Liver (tissue), 9 donors: ENCODE results near the gene TMEM183A. TPM values are rescaled to one million over a fixed set of nuclear protein-coding genes. Genes with fewer than 3 reads are reported as not detected.

Experiments
- DNase-seq: peaks from one replicate; pipeline ENCODE4 v3.0.0-alpha.2; 2017; ENCODE audit warnings: low spot score
- H3K27ac ChIP-seq, 2 donors: one replicate each; pipeline ENCODE4 v1.7.0; 2013; ENCODE audit warnings: inconsistent platforms in 2 of 2, low read length in 2 of 2, control low read depth in 1 of 2, low read depth in 1 of 2, mild to moderate bottlenecking in 1 of 2
- H3K27me3 ChIP-seq, 4 donors: one replicate each; pipeline versions ENCODE4 v1.6.1 to v1.7.0; 2013; ENCODE audit warnings: low read length in 3 of 4, inconsistent platforms in 1 of 4, mild to moderate bottlenecking in 1 of 4, moderate library complexity in 1 of 4; ENCODE audit not compliant: control insufficient read depth in 4 of 4, insufficient read depth in 4 of 4
- H3K36me3 ChIP-seq, 4 donors: one replicate each; pipeline versions ENCODE4 v1.6.1 to v1.7.0; 2013; ENCODE audit warnings: low read length in 3 of 4, mild to moderate bottlenecking in 3 of 4, low read depth in 1 of 4, moderate library complexity in 1 of 4; ENCODE audit not compliant: control insufficient read depth in 4 of 4, insufficient read depth in 3 of 4
- H3K4me1 ChIP-seq, 4 donors: one replicate each; pipeline versions ENCODE4 v1.6.1 to v1.7.0; 2013; ENCODE audit warnings: low read length in 3 of 4, mild to moderate bottlenecking in 3 of 4, moderate library complexity in 1 of 4; ENCODE audit not compliant: control insufficient read depth in 4 of 4, insufficient read depth in 4 of 4
- H3K4me3 ChIP-seq, 3 donors: one replicate each; pipeline versions ENCODE4 v1.6.1 to v1.7.0; 2013; ENCODE audit warnings: low read length in 3 of 3, control low read depth in 1 of 3, low read depth in 1 of 3, mild to moderate bottlenecking in 1 of 3
- H3K9ac ChIP-seq, 2 donors: one replicate each; pipeline ENCODE4 v1.7.0; 2013; ENCODE audit warnings: low read length in 2 of 2, mild to moderate bottlenecking in 2 of 2, moderate library complexity in 2 of 2, control low read depth in 1 of 2, low read depth in 1 of 2
- H3K9me3 ChIP-seq, 4 donors: one replicate each; pipeline versions ENCODE4 v1.6.1 to v1.7.0; 2013; ENCODE audit warnings: low read length in 3 of 4; ENCODE audit not compliant: control insufficient read depth in 4 of 4
- EGR1 ChIP-seq, 2 donors: IDR thresholded peaks; 2 replicates each; pipeline ENCODE4 v1.6.1; 2016 to 2018; ENCODE audit warnings: antibody characterized with exemption in 2 of 2, low read depth in 2 of 2
- FOXA1 ChIP-seq: IDR thresholded peaks from 2 replicates; pipeline ENCODE4 v1.6.1; 2016; ENCODE audit warnings: antibody characterized with exemption
- FOXA2 ChIP-seq: IDR thresholded peaks from 2 replicates; pipeline ENCODE4 v1.6.1; 2016; ENCODE audit warnings: antibody characterized with exemption
- GABPA ChIP-seq, 2 donors: IDR thresholded peaks in 1 of 2; conservative IDR thresholded peaks in 1 of 2; 2 replicates each; pipeline ENCODE4 v1.6.1; 2016; ENCODE audit warnings: antibody characterized with exemption in 2 of 2, mild to moderate bottlenecking in 1 of 2, moderate library complexity in 1 of 2
- HNF4A ChIP-seq, 2 donors: conservative IDR thresholded peaks; 2 replicates each; pipeline ENCODE4 v1.6.1; 2016; ENCODE audit warnings: antibody characterized with exemption in 2 of 2, mild to moderate bottlenecking in 2 of 2
- JUND ChIP-seq, 2 donors: IDR thresholded peaks; 2 replicates each; pipeline ENCODE4 v1.6.1; 2016; ENCODE audit warnings: antibody characterized with exemption in 2 of 2
- NR2F2 ChIP-seq: IDR thresholded peaks from 2 replicates; pipeline ENCODE4 v1.6.1; 2016; ENCODE audit warnings: antibody characterized with exemption
- RAD21 ChIP-seq, 2 donors: IDR thresholded peaks; 2 replicates each; pipeline ENCODE4 v1.6.1; 2016; ENCODE audit warnings: antibody characterized with exemption in 2 of 2, mild to moderate bottlenecking in 2 of 2
- SP1 ChIP-seq: IDR thresholded peaks from 2 replicates; pipeline ENCODE4 v1.6.1; 2018; ENCODE audit warnings: antibody characterized with exemption, mild to moderate bottlenecking
- TAF1 ChIP-seq: conservative IDR thresholded peaks from 2 replicates; pipeline ENCODE4 v1.6.1; 2016; ENCODE audit warnings: antibody characterized with exemption, mild to moderate bottlenecking
- YY1 ChIP-seq: IDR thresholded peaks from 2 replicates; pipeline ENCODE4 v1.6.1; 2016; ENCODE audit warnings: antibody characterized with exemption, mild to moderate bottlenecking
- WGBS: extraction: QIAGEN DNeasy Blood & Tissue Kit; methylation state at CpG from one replicate; pipeline ENCODE4 v1.1.7; 2013; 5-methylcytosine and 5-hydroxymethylcytosine counted together
- polyA plus RNA-seq, 2 donors: library from polyadenylated mRNA; stranded (reverse) in 1 of 2; unstranded in 1 of 2; fragments of 200-250 nt in 1 of 2; fragments of >200 nt in 1 of 2; fragmentation: Nextera tagmentation in 1 of 2; extraction: Ambion mirVana in 1 of 2; gene quantifications; one replicate each; pipeline versions ENCODE4 v1.2.1 to v1.2.3, GENCODE V29; 2013 to 2015
- total RNA-seq, 2 donors: library from RNA; depleted of rRNA; stranded (reverse); fragments of >200 nt; gene quantifications; one replicate each; pipeline ENCODE4 v1.2.3, GENCODE V29; 2014
- TF ChIP-seq, protein P1 (sequence below): IDR thresholded peaks from 2 replicates; pipeline ENCODE4 v1.6.1; 2016; ENCODE audit warnings: antibody characterized with exemption, mild to moderate bottlenecking
- TF ChIP-seq, protein P2 (sequence below): IDR thresholded peaks from 2 replicates; pipeline ENCODE4 v1.6.1; 2016; ENCODE audit warnings: antibody characterized with exemption
- TF ChIP-seq, protein P3 (sequence below): fragments of 150-350 bp; IDR thresholded peaks from 2 replicates; pipeline ENCODE4 v1.5.1; 2017; ENCODE audit warnings: improper control_type of control experiment, low read depth, low read length; ENCODE audit not compliant: missing input control
- TF ChIP-seq, protein P4 (sequence below): IDR thresholded peaks from 2 replicates; pipeline ENCODE4 v1.6.1; 2016; ENCODE audit warnings: antibody characterized with exemption
- donor health status: healthy.
- donor health status: healthy.
- donor health status: healthy.
- donor health status: healthy.
- donor health status: healthy.

TMEM183A gene
- total and polyA plus RNA-seq, 4 donors = 21.0 to 48.9 (median 35.5) TPM

DNA sequence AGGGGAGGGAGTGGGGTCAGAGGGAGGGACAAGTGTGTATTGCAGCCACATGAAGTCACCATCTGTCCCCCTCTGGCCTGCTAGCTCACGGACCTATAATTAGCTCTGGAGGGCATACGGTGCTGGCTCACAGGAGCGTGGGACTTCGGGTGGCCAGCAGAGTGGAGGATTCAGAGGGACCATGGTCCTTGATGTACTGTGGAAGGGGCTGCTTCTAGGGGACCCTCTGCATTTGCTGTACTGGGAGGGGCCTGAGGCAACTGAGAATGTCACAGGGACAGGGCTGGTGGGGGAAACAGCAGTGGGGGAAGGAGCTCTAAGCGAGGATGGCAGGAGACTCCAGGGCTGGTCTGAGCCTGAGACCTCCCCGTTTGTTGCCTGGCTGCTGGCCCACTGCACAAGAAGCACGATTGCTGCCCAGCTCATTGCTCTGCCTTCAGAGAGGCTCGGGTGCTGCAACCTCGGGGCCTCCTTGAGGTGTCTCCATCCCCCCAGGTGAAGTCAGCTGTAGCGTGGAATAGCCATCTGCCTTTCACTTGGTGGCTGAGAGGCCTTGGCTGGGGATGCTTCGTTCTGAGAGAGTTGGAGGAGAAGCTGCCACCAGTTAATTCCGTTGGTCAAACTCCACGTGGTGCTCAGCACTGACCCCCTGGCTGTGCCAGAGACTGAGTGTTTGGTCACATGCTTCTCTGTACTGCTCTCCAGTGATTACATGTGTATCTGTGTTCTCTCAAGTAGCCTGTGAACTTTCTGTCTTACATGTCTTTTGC is 21.8 kb downstream of the TMEM183A start (continued):
- TF ChIP-seq, protein P1, sequence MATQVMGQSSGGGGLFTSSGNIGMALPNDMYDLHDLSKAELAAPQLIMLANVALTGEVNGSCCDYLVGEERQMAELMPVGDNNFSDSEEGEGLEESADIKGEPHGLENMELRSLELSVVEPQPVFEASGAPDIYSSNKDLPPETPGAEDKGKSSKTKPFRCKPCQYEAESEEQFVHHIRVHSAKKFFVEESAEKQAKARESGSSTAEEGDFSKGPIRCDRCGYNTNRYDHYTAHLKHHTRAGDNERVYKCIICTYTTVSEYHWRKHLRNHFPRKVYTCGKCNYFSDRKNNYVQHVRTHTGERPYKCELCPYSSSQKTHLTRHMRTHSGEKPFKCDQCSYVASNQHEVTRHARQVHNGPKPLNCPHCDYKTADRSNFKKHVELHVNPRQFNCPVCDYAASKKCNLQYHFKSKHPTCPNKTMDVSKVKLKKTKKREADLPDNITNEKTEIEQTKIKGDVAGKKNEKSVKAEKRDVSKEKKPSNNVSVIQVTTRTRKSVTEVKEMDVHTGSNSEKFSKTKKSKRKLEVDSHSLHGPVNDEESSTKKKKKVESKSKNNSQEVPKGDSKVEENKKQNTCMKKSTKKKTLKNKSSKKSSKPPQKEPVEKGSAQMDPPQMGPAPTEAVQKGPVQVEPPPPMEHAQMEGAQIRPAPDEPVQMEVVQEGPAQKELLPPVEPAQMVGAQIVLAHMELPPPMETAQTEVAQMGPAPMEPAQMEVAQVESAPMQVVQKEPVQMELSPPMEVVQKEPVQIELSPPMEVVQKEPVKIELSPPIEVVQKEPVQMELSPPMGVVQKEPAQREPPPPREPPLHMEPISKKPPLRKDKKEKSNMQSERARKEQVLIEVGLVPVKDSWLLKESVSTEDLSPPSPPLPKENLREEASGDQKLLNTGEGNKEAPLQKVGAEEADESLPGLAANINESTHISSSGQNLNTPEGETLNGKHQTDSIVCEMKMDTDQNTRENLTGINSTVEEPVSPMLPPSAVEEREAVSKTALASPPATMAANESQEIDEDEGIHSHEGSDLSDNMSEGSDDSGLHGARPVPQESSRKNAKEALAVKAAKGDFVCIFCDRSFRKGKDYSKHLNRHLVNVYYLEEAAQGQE = no peak
- TF ChIP-seq SP1 (no peak), JUND (IDR thresholded peaks at IDR 0.05) (no peak), YY1 (no peak), GABPA (IDR thresholded peaks at IDR 0.05 in 1 of 2, conservative IDR thresholded peaks at IDR 0.05 in 1 of 2) (no peak)
- TF ChIP-seq, protein P2, sequence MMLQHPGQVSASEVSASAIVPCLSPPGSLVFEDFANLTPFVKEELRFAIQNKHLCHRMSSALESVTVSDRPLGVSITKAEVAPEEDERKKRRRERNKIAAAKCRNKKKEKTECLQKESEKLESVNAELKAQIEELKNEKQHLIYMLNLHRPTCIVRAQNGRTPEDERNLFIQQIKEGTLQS = no peak

DNA sequence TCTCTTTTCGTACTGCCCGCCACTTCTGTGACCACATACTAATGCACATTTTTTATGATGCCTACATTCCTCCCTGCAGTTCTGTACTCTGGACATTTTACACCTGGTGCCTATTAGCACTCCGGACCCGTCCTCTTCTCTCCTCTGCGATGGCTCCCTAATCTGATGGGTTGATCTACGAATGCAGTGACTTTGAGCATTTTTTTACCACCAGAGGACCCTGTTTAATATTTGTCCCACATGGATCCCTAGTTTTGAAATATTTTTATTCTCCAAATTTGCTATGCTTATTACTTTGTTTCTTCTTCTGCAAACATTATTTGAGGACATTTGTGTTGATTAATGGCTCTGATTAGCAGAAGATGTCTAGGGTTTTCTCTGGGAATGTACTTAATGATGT is 24.3 kb downstream of the TMEM183A start:
- Histone ChIP-seq H3K4me1 (peaks cover 4 to 5% (median 4%) of the 10 kb centered on the region in 4 donors), H3K9ac (no peak overlapping the region), H3K9me3 (no peaks in the 10 kb centered on the region), H3K4me3 (no peak overlapping the region), H3K27me3 (no peaks in the 10 kb centered on the region), H3K36me3 (no peaks in the 10 kb centered on the region), H3K27ac (no peak overlapping the region)
- no peak for TF ChIP-seq FOXA1
- TF ChIP-seq SP1 = no peak
- TF ChIP-seq EGR1 (IDR thresholded peaks at IDR 0.05; ENCODE audit: low read depth in 2 of 2) = no peak
- no peak for TF ChIP-seq JUND (IDR thresholded peaks at IDR 0.05)
- no peak for TF ChIP-seq HNF4A (conservative IDR thresholded peaks at IDR 0.05)
- WGBS = 91% methylated on average over 6 of the region's 6 CpGs
- no peak for DNase-seq

DNA sequence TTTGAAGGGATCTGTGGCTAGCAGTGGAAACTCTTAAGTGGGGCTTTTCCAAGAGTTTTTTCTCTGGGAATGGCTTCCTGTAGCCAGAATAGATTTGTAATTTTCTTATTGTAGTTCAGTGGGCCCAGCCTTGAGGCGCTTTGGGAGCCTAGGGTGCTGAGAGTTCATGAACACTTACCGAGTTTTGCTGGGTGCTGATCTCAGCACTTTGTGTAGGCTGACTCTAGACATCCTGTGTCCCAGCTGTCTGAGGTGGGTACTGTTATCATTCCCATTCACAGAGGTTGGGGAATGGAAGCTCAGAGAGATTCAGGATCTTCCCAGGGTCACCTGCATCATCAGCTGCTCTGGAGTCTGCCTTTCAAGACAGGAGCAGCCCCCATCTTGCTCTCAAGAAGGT is 26.1 kb downstream of the TMEM183A start:
- no peaks in the 10 kb centered on the region for H3K36me3 ChIP-seq
- 82% methylated on average over 2 of the region's 2 CpGs for WGBS
- TF ChIP-seq FOXA2 = no peak
- TF ChIP-seq NR2F2 = no peak
- TF ChIP-seq, protein P3, sequence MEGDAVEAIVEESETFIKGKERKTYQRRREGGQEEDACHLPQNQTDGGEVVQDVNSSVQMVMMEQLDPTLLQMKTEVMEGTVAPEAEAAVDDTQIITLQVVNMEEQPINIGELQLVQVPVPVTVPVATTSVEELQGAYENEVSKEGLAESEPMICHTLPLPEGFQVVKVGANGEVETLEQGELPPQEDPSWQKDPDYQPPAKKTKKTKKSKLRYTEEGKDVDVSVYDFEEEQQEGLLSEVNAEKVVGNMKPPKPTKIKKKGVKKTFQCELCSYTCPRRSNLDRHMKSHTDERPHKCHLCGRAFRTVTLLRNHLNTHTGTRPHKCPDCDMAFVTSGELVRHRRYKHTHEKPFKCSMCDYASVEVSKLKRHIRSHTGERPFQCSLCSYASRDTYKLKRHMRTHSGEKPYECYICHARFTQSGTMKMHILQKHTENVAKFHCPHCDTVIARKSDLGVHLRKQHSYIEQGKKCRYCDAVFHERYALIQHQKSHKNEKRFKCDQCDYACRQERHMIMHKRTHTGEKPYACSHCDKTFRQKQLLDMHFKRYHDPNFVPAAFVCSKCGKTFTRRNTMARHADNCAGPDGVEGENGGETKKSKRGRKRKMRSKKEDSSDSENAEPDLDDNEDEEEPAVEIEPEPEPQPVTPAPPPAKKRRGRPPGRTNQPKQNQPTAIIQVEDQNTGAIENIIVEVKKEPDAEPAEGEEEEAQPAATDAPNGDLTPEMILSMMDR = no peak
- no peak for TF ChIP-seq JUND (IDR thresholded peaks at IDR 0.05)
- TF ChIP-seq, protein P1 = no peak
- TF ChIP-seq GABPA (IDR thresholded peaks at IDR 0.05 in 1 of 2, conservative IDR thresholded peaks at IDR 0.05 in 1 of 2) = no peak
- no peak for TF ChIP-seq EGR1 (IDR thresholded peaks at IDR 0.05; ENCODE audit: low read depth in 2 of 2)
- no peak for TF ChIP-seq RAD21 (IDR thresholded peaks at IDR 0.05)
- no peak for TF ChIP-seq TAF1
- TF ChIP-seq, protein P4, sequence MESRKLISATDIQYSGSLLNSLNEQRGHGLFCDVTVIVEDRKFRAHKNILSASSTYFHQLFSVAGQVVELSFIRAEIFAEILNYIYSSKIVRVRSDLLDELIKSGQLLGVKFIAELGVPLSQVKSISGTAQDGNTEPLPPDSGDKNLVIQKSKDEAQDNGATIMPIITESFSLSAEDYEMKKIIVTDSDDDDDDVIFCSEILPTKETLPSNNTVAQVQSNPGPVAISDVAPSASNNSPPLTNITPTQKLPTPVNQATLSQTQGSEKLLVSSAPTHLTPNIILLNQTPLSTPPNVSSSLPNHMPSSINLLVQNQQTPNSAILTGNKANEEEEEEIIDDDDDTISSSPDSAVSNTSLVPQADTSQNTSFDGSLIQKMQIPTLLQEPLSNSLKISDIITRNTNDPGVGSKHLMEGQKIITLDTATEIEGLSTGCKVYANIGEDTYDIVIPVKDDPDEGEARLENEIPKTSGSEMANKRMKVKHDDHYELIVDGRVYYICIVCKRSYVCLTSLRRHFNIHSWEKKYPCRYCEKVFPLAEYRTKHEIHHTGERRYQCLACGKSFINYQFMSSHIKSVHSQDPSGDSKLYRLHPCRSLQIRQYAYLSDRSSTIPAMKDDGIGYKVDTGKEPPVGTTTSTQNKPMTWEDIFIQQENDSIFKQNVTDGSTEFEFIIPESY = no peak
- no peak for TF ChIP-seq HNF4A (conservative IDR thresholded peaks at IDR 0.05)
- no peak for TF ChIP-seq FOXA1
- TF ChIP-seq YY1 = no peak
- TF ChIP-seq, protein P2 = no peak
- H3K9me3 ChIP-seq = no peaks in the 10 kb centered on the region
- no peak overlapping the region for H3K4me3 ChIP-seq
- H3K9ac ChIP-seq = no peak overlapping the region
- no peak for DNase-seq
- no peak overlapping the region for H3K27ac ChIP-seq
- no peaks in the 10 kb centered on the region for H3K27me3 ChIP-seq
- H3K4me1 ChIP-seq = no peaks in the 10 kb centered on the region
